ENCODE data around the gene RASGEF1C.

DNA sequence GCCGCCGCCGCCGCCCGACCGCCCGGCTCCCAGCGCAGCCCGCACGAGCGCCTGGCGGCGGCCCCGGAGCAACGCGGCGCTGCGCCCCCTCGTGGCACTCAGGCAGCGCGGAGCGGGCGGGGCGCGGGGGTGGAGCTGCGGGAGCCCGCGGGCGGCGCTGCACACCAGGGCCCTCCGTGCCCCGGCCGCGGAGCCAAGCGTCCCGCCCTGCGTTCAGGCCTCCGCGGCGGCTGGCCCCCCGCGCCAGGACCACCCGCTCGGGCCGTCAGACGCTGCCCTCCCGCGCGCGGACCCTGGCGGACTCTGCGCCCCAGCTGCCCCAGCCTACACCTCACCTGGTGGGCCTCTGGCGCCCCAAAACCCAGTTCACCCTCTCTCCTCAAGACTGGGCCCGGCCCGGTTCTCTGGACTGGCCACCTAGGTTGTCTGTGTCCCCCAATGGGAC, at the start of gene RASGEF1C:
- TF ChIP-seq, protein P1, sequence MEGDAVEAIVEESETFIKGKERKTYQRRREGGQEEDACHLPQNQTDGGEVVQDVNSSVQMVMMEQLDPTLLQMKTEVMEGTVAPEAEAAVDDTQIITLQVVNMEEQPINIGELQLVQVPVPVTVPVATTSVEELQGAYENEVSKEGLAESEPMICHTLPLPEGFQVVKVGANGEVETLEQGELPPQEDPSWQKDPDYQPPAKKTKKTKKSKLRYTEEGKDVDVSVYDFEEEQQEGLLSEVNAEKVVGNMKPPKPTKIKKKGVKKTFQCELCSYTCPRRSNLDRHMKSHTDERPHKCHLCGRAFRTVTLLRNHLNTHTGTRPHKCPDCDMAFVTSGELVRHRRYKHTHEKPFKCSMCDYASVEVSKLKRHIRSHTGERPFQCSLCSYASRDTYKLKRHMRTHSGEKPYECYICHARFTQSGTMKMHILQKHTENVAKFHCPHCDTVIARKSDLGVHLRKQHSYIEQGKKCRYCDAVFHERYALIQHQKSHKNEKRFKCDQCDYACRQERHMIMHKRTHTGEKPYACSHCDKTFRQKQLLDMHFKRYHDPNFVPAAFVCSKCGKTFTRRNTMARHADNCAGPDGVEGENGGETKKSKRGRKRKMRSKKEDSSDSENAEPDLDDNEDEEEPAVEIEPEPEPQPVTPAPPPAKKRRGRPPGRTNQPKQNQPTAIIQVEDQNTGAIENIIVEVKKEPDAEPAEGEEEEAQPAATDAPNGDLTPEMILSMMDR (IDR thresholded peaks at IDR 0.05), result peak; percentile 47
- TF ChIP-seq EZH2phosphoT487 (IDR thresholded peaks at IDR 0.05) (no peak), EZH2 (IDR thresholded peaks at IDR 0.05) (no peak)
